Measurements from ENCODE around the gene ZNF221. TPM values are rescaled to one million over a fixed set of nuclear protein-coding genes. Genes with fewer than 3 reads are reported as not detected.

The ZNF221 gene
- polyA plus RNA-seq, 2 of the 4 experiments (the other 2 are of a cell fraction) = 1.6 TPM

DNA sequence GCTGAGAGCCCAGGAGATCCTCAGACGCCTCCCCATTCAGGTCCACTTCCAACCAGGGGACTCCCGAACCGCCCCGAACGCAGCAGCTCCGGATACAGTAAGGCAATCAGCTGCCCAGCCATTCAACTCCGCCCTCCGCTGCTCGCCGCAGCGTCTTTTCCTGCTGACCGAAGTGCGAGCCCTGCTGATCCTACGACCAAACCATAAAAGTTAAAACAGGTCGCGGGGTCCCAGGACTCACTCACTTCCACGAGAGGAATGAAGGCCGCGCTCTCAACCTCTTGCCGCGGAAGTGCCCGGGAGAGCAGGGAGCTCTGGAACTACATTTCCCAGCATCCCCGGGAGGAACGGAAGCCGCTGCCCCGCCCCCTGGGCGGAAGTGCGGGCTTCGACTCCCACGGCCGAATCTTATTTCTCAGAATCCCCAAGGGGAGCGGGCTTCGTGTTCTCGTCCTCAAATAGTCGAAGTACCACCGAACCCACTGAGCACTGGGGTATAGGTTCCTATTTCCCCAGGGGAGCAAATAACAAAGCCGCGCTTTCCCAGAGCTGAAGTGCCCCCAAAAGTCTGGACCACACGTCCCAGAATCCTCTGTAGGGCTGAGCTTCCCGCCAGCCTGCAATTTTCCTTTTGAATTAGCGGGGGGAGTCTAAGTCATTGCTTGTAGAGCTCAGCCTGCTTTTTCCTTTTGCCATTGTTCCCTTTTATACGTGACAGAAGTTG is 15.9 kb upstream of the ZNF221 start, which contains the start of gene ZNF45 (continued):
- TF ChIP-seq CBX2 (IDR thresholded peaks at IDR 0.05; ENCODE audit: borderline replicate concordance, low read depth) (no peak), TP53 (CRISPR knock-in tag; IDR thresholded peaks at IDR 0.05) (peak; percentile 35; the same call in 1 of the 2 replicates), ZNF302 (CRISPR knock-in tag; IDR thresholded peaks at IDR 0.05) (no peak), EHMT2 (IDR thresholded peaks at IDR 0.05; ENCODE audit: low read depth) (no peak), FOXS1 (CRISPR knock-in tag; IDR thresholded peaks at IDR 0.05) (no peak)
- TF ChIP-seq, protein P1, sequence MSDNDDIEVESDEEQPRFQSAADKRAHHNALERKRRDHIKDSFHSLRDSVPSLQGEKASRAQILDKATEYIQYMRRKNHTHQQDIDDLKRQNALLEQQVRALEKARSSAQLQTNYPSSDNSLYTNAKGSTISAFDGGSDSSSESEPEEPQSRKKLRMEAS (IDR thresholded peaks at IDR 0.05) = peak; percentile 78

DNA sequence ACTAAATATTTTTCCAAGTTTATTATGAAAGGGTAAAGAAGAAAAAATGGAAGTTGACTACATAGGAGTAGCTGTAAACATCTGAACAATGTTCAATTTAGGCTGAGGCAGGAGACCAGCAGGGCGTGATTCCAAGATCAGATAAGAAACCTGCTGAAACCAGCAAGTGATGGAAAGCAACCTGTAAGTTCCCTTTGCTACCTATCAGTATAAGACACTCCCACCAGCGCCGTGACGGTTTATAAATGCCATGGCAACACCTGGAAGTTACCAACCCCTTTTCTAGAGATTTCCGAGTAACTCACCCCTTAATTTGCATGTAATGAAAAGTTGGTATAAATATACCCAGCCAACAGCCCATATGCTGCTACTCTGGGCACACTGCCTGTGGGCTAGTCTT is 14.8 kb upstream of the ZNF221 start:
- Histone ChIP-seq H3K9me3 (peaks cover 65% of the 10 kb centered on the region), H3K27ac (no peak overlapping the region), H3K4me1 (no peaks in the 10 kb centered on the region), H3K4me3 (no peak overlapping the region), H3K4me2 (no peak overlapping the region)
- TF ChIP-seq POLR2A (IDR thresholded peaks at IDR 0.05; ENCODE audit: low read length) (no peak), ZFP36 (IDR thresholded peaks at IDR 0.05; ENCODE audit: borderline replicate concordance, partially characterized antibody) (no peak), NR3C1 (IDR thresholded peaks at IDR 0.05) (no peak), CEBPB (IDR thresholded peaks at IDR 0.05) (no peak), HOXA7 (CRISPR knock-in tag; IDR thresholded peaks at IDR 0.05) (no peak), MAFK (IDR thresholded peaks at IDR 0.05; ENCODE audit: partially characterized antibody) (no peak)
- TF ChIP-seq, protein P2, sequence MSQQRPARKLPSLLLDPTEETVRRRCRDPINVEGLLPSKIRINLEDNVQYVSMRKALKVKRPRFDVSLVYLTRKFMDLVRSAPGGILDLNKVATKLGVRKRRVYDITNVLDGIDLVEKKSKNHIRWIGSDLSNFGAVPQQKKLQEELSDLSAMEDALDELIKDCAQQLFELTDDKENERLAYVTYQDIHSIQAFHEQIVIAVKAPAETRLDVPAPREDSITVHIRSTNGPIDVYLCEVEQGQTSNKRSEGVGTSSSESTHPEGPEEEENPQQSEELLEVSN (IDR thresholded peaks at IDR 0.05; ENCODE audit: borderline replicate concordance, low read depth) = no peak
- TF ChIP-seq, protein P3, sequence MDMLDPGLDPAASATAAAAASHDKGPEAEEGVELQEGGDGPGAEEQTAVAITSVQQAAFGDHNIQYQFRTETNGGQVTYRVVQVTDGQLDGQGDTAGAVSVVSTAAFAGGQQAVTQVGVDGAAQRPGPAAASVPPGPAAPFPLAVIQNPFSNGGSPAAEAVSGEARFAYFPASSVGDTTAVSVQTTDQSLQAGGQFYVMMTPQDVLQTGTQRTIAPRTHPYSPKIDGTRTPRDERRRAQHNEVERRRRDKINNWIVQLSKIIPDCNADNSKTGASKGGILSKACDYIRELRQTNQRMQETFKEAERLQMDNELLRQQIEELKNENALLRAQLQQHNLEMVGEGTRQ (IDR thresholded peaks at IDR 0.05) = no peak
- ChIA-PET CTCF (interaction anchor here (0.5 to 1.8 kb wide), 4 partner anchors 10 to 75 kb away, joined by 3 to 11 read pairs (median 3); partner anchors contain the start of gene ZNF221), POLR2A (interaction anchor here (1.1 to 2.0 kb wide), 3 partner anchors 15 to 158 kb away, joined by 3 to 21 read pairs (median 4); partner anchors contain the start of gene ZNF221)
- FAIRE-seq (no peak), DNase-seq (ENCODE audit: low read depth in 1 of 2, low spot score in 1 of 2) (no peak), ATAC-seq (no peak)
- 76% methylated on average over 5 of the region's 5 CpGs for WGBS (ENCODE audit: missing lambda C conversion rate)

DNA sequence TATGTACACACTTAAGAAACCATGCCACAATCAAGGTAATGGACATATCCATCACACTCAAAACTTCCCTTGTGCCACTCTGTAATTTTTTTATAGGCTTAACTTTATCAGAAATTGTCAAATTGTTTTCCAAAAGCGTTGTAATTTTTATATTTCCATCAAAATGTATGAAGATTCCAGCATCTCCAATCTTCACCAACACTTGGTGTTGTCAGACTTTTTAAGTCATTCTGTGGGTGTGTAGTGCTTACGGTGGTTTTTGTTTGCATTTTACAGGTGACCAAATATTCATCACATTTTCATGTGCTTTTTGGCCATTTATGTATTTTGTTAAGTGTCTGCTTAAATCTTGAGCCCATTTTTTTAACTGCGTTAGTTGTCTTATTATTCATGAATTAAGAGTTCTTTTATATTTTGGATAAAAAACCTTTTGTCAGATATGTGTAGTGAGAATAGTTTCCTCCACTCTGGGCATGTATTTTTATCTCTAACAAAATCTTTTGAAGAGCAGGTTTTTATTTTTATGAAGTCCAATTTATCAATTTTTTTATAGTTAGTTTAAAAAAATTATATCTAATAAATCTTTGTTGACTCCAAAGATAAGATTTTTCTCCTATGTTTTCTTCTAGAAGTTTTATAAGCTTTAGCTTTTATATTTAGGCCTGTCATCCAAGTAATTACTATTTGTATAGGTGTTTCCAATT is 11.3 kb upstream of the ZNF221 start:
- Histone ChIP-seq H3K4me2 (no peak overlapping the region), H3K4me1 (no peaks in the 10 kb centered on the region), H3K4me3 (no peak overlapping the region), H3K27ac (no peak overlapping the region), H3K9me3 (peaks cover 58% of the 10 kb centered on the region)
- ChIA-PET POLR2A (no interaction called here), CTCF (interaction anchor here (1.0 kb wide), 1 partner anchor 12 kb away, joined by 3 read pairs; no protein-coding TSS in a partner anchor)
- FAIRE-seq (no peak), ATAC-seq (no peak), DNase-seq (ENCODE audit: low read depth in 1 of 2, low spot score in 1 of 2) (no peak)
- WGBS (ENCODE audit: missing lambda C conversion rate) = 17% methylated on average over 3 of the region's 3 CpGs
- no peak for TF ChIP-seq POLR2AphosphoS2 (conservative IDR thresholded peaks at IDR 0.05; ENCODE audit: low read length)
- TF ChIP-seq, protein P3 (IDR thresholded peaks at IDR 0.05) = no peak
- no peak for TF ChIP-seq MYC (IDR thresholded peaks at IDR 0.05; ENCODE audit: borderline replicate concordance, low read length)
- TF ChIP-seq EP300 (IDR thresholded peaks at IDR 0.05) = no peak
- no peak for TF ChIP-seq KDM5A (IDR thresholded peaks at IDR 0.05)
- no peak for TF ChIP-seq HEYL (CRISPR knock-in tag; IDR thresholded peaks at IDR 0.05)
- TF ChIP-seq NFE2L2 (conservative IDR thresholded peaks at IDR 0.05; ENCODE audit: low read length) = no peak
- TF ChIP-seq ZNF302 (CRISPR knock-in tag; IDR thresholded peaks at IDR 0.05) = no peak
- TF ChIP-seq, protein P4, sequence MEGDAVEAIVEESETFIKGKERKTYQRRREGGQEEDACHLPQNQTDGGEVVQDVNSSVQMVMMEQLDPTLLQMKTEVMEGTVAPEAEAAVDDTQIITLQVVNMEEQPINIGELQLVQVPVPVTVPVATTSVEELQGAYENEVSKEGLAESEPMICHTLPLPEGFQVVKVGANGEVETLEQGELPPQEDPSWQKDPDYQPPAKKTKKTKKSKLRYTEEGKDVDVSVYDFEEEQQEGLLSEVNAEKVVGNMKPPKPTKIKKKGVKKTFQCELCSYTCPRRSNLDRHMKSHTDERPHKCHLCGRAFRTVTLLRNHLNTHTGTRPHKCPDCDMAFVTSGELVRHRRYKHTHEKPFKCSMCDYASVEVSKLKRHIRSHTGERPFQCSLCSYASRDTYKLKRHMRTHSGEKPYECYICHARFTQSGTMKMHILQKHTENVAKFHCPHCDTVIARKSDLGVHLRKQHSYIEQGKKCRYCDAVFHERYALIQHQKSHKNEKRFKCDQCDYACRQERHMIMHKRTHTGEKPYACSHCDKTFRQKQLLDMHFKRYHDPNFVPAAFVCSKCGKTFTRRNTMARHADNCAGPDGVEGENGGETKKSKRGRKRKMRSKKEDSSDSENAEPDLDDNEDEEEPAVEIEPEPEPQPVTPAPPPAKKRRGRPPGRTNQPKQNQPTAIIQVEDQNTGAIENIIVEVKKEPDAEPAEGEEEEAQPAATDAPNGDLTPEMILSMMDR (IDR thresholded peaks at IDR 0.05) = no peak

Measured in A549 (cell line).